Nephron progenitor cell (in vitro differentiated cells): ENCODE data around the gene TRIM36.

Experiments
- DNase-seq: peaks from one replicate; pipeline ENCODE4 v3.0.0; 2021
- H3K27ac Mint-ChIP-seq: 2 replicates; pipeline ENCODE4 v1.8.0; 2021; ENCODE audit warnings: mild to moderate bottlenecking, moderate library complexity, mixed read lengths
- H3K27me3 Mint-ChIP-seq: 2 replicates; pipeline ENCODE4 v1.8.0; 2021; ENCODE audit warnings: mild to moderate bottlenecking, low read depth, mixed read lengths; ENCODE audit not compliant: poor library complexity
- H3K36me3 Mint-ChIP-seq: 2 replicates; pipeline ENCODE4 v1.8.0; 2021; ENCODE audit warnings: low read depth, mixed read lengths
- H3K4me1 Mint-ChIP-seq: 2 replicates; pipeline ENCODE4 v1.8.0; 2021; ENCODE audit warnings: mixed read lengths
- H3K4me3 Mint-ChIP-seq: 2 replicates; pipeline ENCODE4 v1.8.0; 2021; ENCODE audit warnings: mild to moderate bottlenecking, moderate library complexity, mixed read lengths
- H3K9me3 Mint-ChIP-seq: 2 replicates; pipeline ENCODE4 v1.8.0; 2021; ENCODE audit warnings: mild to moderate bottlenecking, moderate library complexity, mixed read lengths
- CTCF ChIP-seq: fragments of 200-600 bp; sonication (generic); IDR thresholded peaks from 2 replicates; pipeline ENCODE4 v1.5.0; 2021; ENCODE audit warnings: antibody characterized with exemption

Gene TRIM36

GRCh38 chr5:115170929-115171510 is 1.3 kb upstream of the TRIM36 start:
- H3K4me1 Mint-ChIP-seq, result peaks cover 13% of the 10 kb centered on the region
- TF ChIP-seq CTCF, result no peak
- H3K9me3 Mint-ChIP-seq, result peaks cover 28% of the 10 kb centered on the region
- peak overlapping the region; percentile 85 for H3K4me3 Mint-ChIP-seq
- peaks cover 28% of the 10 kb centered on the region for H3K36me3 Mint-ChIP-seq
- no peak for DNase-seq
- no peak overlapping the region for H3K27ac Mint-ChIP-seq
- H3K27me3 Mint-ChIP-seq, result peaks cover 62% of the 10 kb centered on the region

GRCh38 chr5:115170134-115170928 is 623 bp upstream of the TRIM36 start:
- peak overlapping the region; percentile 87 for H3K4me3 Mint-ChIP-seq
- no peak overlapping the region for H3K27ac Mint-ChIP-seq
- H3K36me3 Mint-ChIP-seq, result peaks cover 32% of the 10 kb centered on the region
- H3K4me1 Mint-ChIP-seq, result peaks cover 13% of the 10 kb centered on the region
- TF ChIP-seq CTCF, result no peak
- peaks cover 61% of the 10 kb centered on the region for H3K27me3 Mint-ChIP-seq
- H3K9me3 Mint-ChIP-seq, result peaks cover 33% of the 10 kb centered on the region
- DNase-seq, result peak; percentile 67

GRCh38 chr5:115168829-115169486 is 750 bp downstream of the TRIM36 start:
- Mint-ChIP-seq H3K36me3 (peaks cover 46% of the 10 kb centered on the region), H3K27ac (no peak overlapping the region), H3K9me3 (peaks cover 45% of the 10 kb centered on the region), H3K4me1 (peaks cover 13% of the 10 kb centered on the region), H3K4me3 (peak overlapping the region; percentile 87), H3K27me3 (peaks cover 47% of the 10 kb centered on the region)
- peak; percentile 42 for DNase-seq
- TF ChIP-seq CTCF, result no peak

GRCh38 chr5:115166744-115167393 is 2.8 kb downstream of the TRIM36 start:
- Mint-ChIP-seq H3K4me3 (no peak overlapping the region), H3K36me3 (peaks cover 52% of the 10 kb centered on the region), H3K27me3 (peaks cover 26% of the 10 kb centered on the region), H3K27ac (no peak overlapping the region), H3K4me1 (peaks cover 13% of the 10 kb centered on the region), H3K9me3 (peaks cover 48% of the 10 kb centered on the region)
- no peak for DNase-seq
- TF ChIP-seq CTCF, result no peak

- peaks cover 8% of the 10 kb centered on the region for H3K4me1 Mint-ChIP-seq
- no peak for TF ChIP-seq CTCF
- H3K27ac Mint-ChIP-seq, result no peak overlapping the region
- peaks cover 48% of the 10 kb centered on the region for H3K9me3 Mint-ChIP-seq
- peaks cover 16% of the 10 kb centered on the region for H3K27me3 Mint-ChIP-seq
- no peak overlapping the region for H3K4me3 Mint-ChIP-seq
- no peak for DNase-seq
- H3K36me3 Mint-ChIP-seq, result peaks cover 52% of the 10 kb centered on the region
These were observed 3.9 kb downstream of the TRIM36 start for GRCh38 chr5:115165790-115166189.
